OCI-LY3 (cell line): ENCODE measurements around the gene SUN3.
"Not testable (repeated sequence)": the region's sequence is repeated elsewhere in the genome, so short reads cannot be mapped to it uniquely, and the experiment has no call there.

Source experiments
- H2AFZ ChIP-seq: fragments of 200-600, 300-600 bp; shearing (Covaris generic); 2 replicates; pipeline ENCODE4 v1.6.0; 2014; ENCODE audit warnings: antibody characterized with exemption, low read depth, low read length
- H3K27ac ChIP-seq: fragments of 200-600, 300-600 bp; sonication (generic); 2 replicates; pipeline ENCODE4 v1.5.1; 2014; ENCODE audit warnings: mild to moderate bottlenecking, low read length, moderate library complexity, mixed read lengths
- H3K27me3 ChIP-seq: fragments of 200-600, 300-600 bp; sonication (generic); 2 replicates; pipeline ENCODE4 v1.6.1; 2014; ENCODE audit warnings: low read depth, low read length, mixed read lengths
- H3K36me3 ChIP-seq: fragments of 200-600, 300-600 bp; sonication (generic); replicated peaks from 2 replicates; pipeline ENCODE3; 2014; ENCODE audit warnings: low read depth, low read length, mixed read lengths
- H3K4me1 ChIP-seq: fragments of 300-600, 200-600 bp; sonication (generic); 2 replicates; pipeline ENCODE4 v1.6.1; 2014; ENCODE audit warnings: low read length, mixed read lengths
- H3K4me2 ChIP-seq: fragments of 200-600, 300-600 bp; sonication (generic); 2 replicates; pipeline ENCODE4 v1.6.1; 2014; ENCODE audit warnings: low read length, mixed read lengths
- H3K4me3 ChIP-seq: fragments of 300-600, 200-600 bp; sonication (generic); 2 replicates; pipeline ENCODE4 v1.5.1; 2014; ENCODE audit warnings: antibody characterized with exemption, mild to moderate bottlenecking, low read length, moderate library complexity
- H3K79me2 ChIP-seq: fragments of 300-600, 200-600 bp; shearing (Covaris generic); 2 replicates; pipeline ENCODE4 v1.6.1; 2014; ENCODE audit warnings: mild to moderate bottlenecking, low read length, mixed read lengths
- H3K9ac ChIP-seq: fragments of 300-600, 200-600 bp; shearing (Covaris generic); 2 replicates; pipeline ENCODE4 v1.6.0; 2014; ENCODE audit warnings: mild to moderate bottlenecking, low read length, moderate library complexity
- H3K9me3 ChIP-seq: fragments of 200-600, 300-600 bp; shearing (Covaris generic); 2 replicates; pipeline ENCODE4 v1.6.1; 2014; ENCODE audit warnings: low read length, mixed read lengths; ENCODE audit not compliant: insufficient read depth
- H4K20me1 ChIP-seq: fragments of 200-600, 300-600 bp; sonication (generic); 2 replicates; pipeline ENCODE4 v1.6.1; 2016; ENCODE audit warnings: low read length, mixed read lengths; ENCODE audit not compliant: insufficient read depth
- CTCF ChIP-seq: fragments of 200-600, 300-600 bp; sonication (generic); IDR thresholded peaks from 2 replicates; pipeline ENCODE4 v1.5.1; 2014; ENCODE audit warnings: antibody characterized with exemption, low read length, low read depth
- EZH2phosphoT487 ChIP-seq: fragments of 200-600 bp; shearing (Covaris generic); IDR thresholded peaks from 2 replicates; pipeline ENCODE4 v1.6.1; 2018; ENCODE audit warnings: antibody characterized with exemption, mixed run types, low read depth

SUN3 gene

GRCh38 chr7:47943676-47944474 lies 85.0 kb downstream of the SUN3 start:
- Histone ChIP-seq H2AFZ (no peak overlapping the region), H3K9ac (no peak overlapping the region), H4K20me1 (no peaks in the 10 kb centered on the region), H3K9me3 (no peaks in the 10 kb centered on the region), H3K27ac (no peak overlapping the region), H3K4me2 (no peak overlapping the region), H3K4me1 (peaks cover 10% of the 10 kb centered on the region), H3K27me3 (peaks cover 62% of the 10 kb centered on the region), H3K79me2 (no peaks in the 10 kb centered on the region), H3K36me3 (no peaks in the 10 kb centered on the region), H3K4me3 (no peak overlapping the region)
- TF ChIP-seq EZH2phosphoT487 (no peak), CTCF (no peak)

DNA sequence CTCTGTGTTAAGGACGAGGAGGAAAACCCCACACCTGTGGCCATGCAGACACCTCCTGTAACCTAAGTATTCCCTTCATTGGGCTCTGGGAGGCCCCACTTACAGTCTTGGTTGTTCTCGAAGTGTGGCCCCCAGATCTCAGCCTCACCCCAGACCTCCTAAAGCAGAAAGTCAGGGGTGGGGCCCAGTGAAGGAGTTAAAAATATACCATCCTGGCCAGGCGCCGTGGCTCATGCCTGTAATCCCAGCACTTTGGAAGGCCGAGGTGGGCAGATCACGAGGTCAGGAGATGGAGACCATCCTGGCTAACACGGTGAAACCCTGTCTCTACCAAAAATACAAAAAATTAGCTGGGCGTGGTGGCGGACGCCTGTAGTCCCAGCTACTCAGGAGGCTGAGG lies 86.3 kb downstream of the SUN3 start:
- H3K79me2 ChIP-seq, H3K9ac ChIP-seq, H3K9me3 ChIP-seq, H3K36me3 ChIP-seq, H4K20me1 ChIP-seq, H2AFZ ChIP-seq, H3K4me3 ChIP-seq, H3K27ac ChIP-seq, H3K4me2 ChIP-seq: not testable (repeated sequence)
- peaks cover 22% of the 10 kb centered on the region for H3K4me1 ChIP-seq
- H3K27me3 ChIP-seq = peaks cover 61% of the 10 kb centered on the region

GRCh38 chr7:47942132-47942531 lies 86.8 kb downstream of the SUN3 start:
- Histone ChIP-seq H3K9me3 (no peaks in the 10 kb centered on the region), H3K27me3 (peaks cover 60% of the 10 kb centered on the region), H4K20me1 (peaks cover 6% of the 10 kb centered on the region; the same call in 1 of the 2 replicates), H3K36me3 (no peaks in the 10 kb centered on the region), H3K9ac (no peak overlapping the region), H3K79me2 (no peaks in the 10 kb centered on the region), H3K27ac (no peak overlapping the region), H3K4me3 (no peak overlapping the region), H3K4me1 (peaks cover 25% of the 10 kb centered on the region), H2AFZ (no peak overlapping the region), H3K4me2 (no peak overlapping the region)
- TF ChIP-seq CTCF = no peak
- TF ChIP-seq EZH2phosphoT487 = no peak

GRCh38 chr7:47941136-47941844 lies 87.6 kb downstream of the SUN3 start:
- Histone ChIP-seq H2AFZ (no peak overlapping the region), H3K4me1 (peaks cover 32% of the 10 kb centered on the region), H3K36me3 (no peaks in the 10 kb centered on the region), H3K27me3 (peaks cover 57% of the 10 kb centered on the region), H3K79me2 (no peaks in the 10 kb centered on the region), H3K9ac (no peak overlapping the region), H3K4me3 (no peak overlapping the region), H4K20me1 (peaks cover 6% of the 10 kb centered on the region; the same call in 1 of the 2 replicates), H3K4me2 (no peak overlapping the region), H3K27ac (no peak overlapping the region), H3K9me3 (no peaks in the 10 kb centered on the region)
- TF ChIP-seq CTCF (no peak), EZH2phosphoT487 (no peak)
